ENCODE data around the gene OPN1LW. TPM values are rescaled to one million over a fixed set of nuclear protein-coding genes. Genes with fewer than 3 reads are reported as not detected.
"Not testable (repeated sequence)": the region's sequence is repeated elsewhere in the genome, so short reads cannot be mapped to it uniquely, and the experiment has no call there.

Gene OPN1LW
- total RNA-seq, 1 donor from 2014 or later: not detected

- H3K4me3 Mint-ChIP-seq (ENCODE audit: low read depth): not testable (repeated sequence)
Observed at GRCh38 chrX:154192846-154193245, 48.8 kb downstream of the OPN1LW start.

GRCh38 chrX:154194316-154194715 lies 50.3 kb downstream of the OPN1LW start:
- H3K4me3 Mint-ChIP-seq (ENCODE audit: low read depth); DNase-seq (ENCODE audit: low spot score); H3K27ac Mint-ChIP-seq; intact Hi-C loops (cut with micrococcal nuclease); H3K36me3 Mint-ChIP-seq (ENCODE audit: low read depth); H3K27me3 Mint-ChIP-seq (ENCODE audit: low read depth); H3K4me1 Mint-ChIP-seq (ENCODE audit: low read depth); H3K9me3 Mint-ChIP-seq: not testable (repeated sequence)

More at GRCh38 chrX:154192846-154193245, 48.8 kb downstream of the OPN1LW start:
- H3K9me3 Mint-ChIP-seq; H3K27ac Mint-ChIP-seq; H3K27me3 Mint-ChIP-seq (ENCODE audit: low read depth); intact Hi-C loops (cut with micrococcal nuclease); H3K4me1 Mint-ChIP-seq (ENCODE audit: low read depth); H3K36me3 Mint-ChIP-seq (ENCODE audit: low read depth); DNase-seq (ENCODE audit: low spot score): not testable (repeated sequence)

- H3K27me3 Mint-ChIP-seq (ENCODE audit: low read depth); H3K4me3 Mint-ChIP-seq (ENCODE audit: low read depth); H3K36me3 Mint-ChIP-seq (ENCODE audit: low read depth); H3K27ac Mint-ChIP-seq; intact Hi-C loops (cut with micrococcal nuclease); H3K4me1 Mint-ChIP-seq (ENCODE audit: low read depth); H3K9me3 Mint-ChIP-seq; DNase-seq (ENCODE audit: low spot score): not testable (repeated sequence)
Observed at GRCh38 chrX:154196466-154196865, 52.4 kb downstream of the OPN1LW start.

Other genes with a start within 250 kb of the OPN1LW start
- not detected in 2 replicates for gene AVPR2, start 239.6 kb upstream of the OPN1LW start, total RNA-seq
- 128 and 135 TPM in 2 replicates for gene ARHGAP4, start 218.0 kb upstream of the OPN1LW start, total RNA-seq
- gene NAA10, start 209.2 kb upstream of the OPN1LW start, total RNA-seq: 127 and 128 TPM in 2 replicates
- gene RENBP, start 199.6 kb upstream of the OPN1LW start, total RNA-seq: 11.4 and 12.4 TPM in 2 replicates
- 107 and 108 TPM in 2 replicates for gene HCFC1, start 172.4 kb upstream of the OPN1LW start, total RNA-seq
- gene TMEM187, start 171.5 kb upstream of the OPN1LW start, total RNA-seq: 2.1 and 2.7 TPM in 2 replicates
- gene IRAK1, start 124.3 kb upstream of the OPN1LW start, total RNA-seq: 150 and 151 TPM in 2 replicates
- 58.2 and 58.4 TPM in 2 replicates for gene MECP2, start 46.5 kb upstream of the OPN1LW start, total RNA-seq
- not detected in 2 replicates for gene OPN1MW, start 38.4 kb downstream of the OPN1LW start, total RNA-seq
- not detected in 2 replicates for gene OPN1MW2, start 75.5 kb downstream of the OPN1LW start, total RNA-seq
- gene OPN1MW3, start 113.3 kb downstream of the OPN1LW start, total RNA-seq: not detected in 2 replicates
- not detected in 2 replicates for gene TEX28, start 150.9 kb downstream of the OPN1LW start, total RNA-seq
- gene TKTL1, start 151.6 kb downstream of the OPN1LW start, total RNA-seq: 0.07 and 0.09 TPM in 2 replicates
- 1,005 and 1,026 TPM in 2 replicates for gene FLNA, start 230.4 kb downstream of the OPN1LW start, total RNA-seq
- gene EMD, start 235.1 kb downstream of the OPN1LW start, total RNA-seq: 95.6 and 98.8 TPM in 2 replicates